SK-N-SH (cell line): ENCODE data around the gene RAP2A. TPM values are rescaled to one million over a fixed set of nuclear protein-coding genes. Genes with fewer than 3 reads are reported as not detected.

Experiments
- CTCF ChIA-PET: fragments of 300-600, 350-600 bp; formaldehyde crosslinking; extraction: SDS; loops from one replicate; lab custom pipeline; 2021; lab: Yijun Ruan, JAX
- POLR2A ChIA-PET: fragments of 350-600 bp; sonication (Branson Sonifier 250); formaldehyde crosslinking; extraction: SDS; loops from one replicate; lab custom pipeline; 2020; ENCODE audit warnings: antibody characterized with exemption, inconsistent platforms; lab: Yijun Ruan, JAX
- DNase-seq: peaks from one replicate; pipeline ENCODE4 v3.0.0; 2012
- H2AFZ ChIP-seq: fragments of 200-600 bp; sonication (generic); 2 replicates; pipeline ENCODE4 v1.8.1; 2016; ENCODE audit warnings: antibody characterized with exemption, mild to moderate bottlenecking, low read depth
- H3F3A ChIP-seq: fragments of 200-600 bp; sonication (generic); replicated peaks from 2 replicates; pipeline ENCODE3; 2016; ENCODE audit warnings: antibody characterized with exemption, mild to moderate bottlenecking; ENCODE audit not compliant: insufficient read depth
- H3K27ac ChIP-seq, 2 experiments: fragments of 200-500 bp in 1 of 2; fragments of 200-600 bp in 1 of 2; sonication (Bioruptor generic) in 1 of 2; sonication (generic), shearing (Covaris generic) in 1 of 2; 2 replicates each; pipeline versions ENCODE4 v1.5.1 to v1.6.1; 2014 to 2016; ENCODE audit warnings: low read depth in 2 of 2, inconsistent platforms in 1 of 2, low read length in 1 of 2, mild to moderate bottlenecking in 1 of 2, mixed read lengths in 1 of 2
- H3K27me3 ChIP-seq: fragments of 200-600 bp; sonication (generic), shearing (Covaris generic); 2 replicates; pipeline ENCODE4 v1.6.1; 2016; ENCODE audit warnings: mixed run types; ENCODE audit not compliant: insufficient read depth
- H3K36me3 ChIP-seq, 2 experiments: fragments of 200-500 bp in 1 of 2; fragments of 200-600 bp in 1 of 2; sonication (Bioruptor generic) in 1 of 2; sonication (generic) in 1 of 2; replicated peaks in 1 of 2; 2 replicates each; pipeline versions ENCODE3 to v1.5.1; 2014 to 2016; ENCODE audit warnings: low read length in 1 of 2, mild to moderate bottlenecking in 1 of 2; ENCODE audit not compliant: insufficient read depth in 2 of 2, control insufficient read depth in 1 of 2
- H3K4me1 ChIP-seq, 2 experiments: fragments of 200-500 bp in 1 of 2; fragments of 200-600 bp in 1 of 2; sonication (Bioruptor generic) in 1 of 2; sonication (generic), shearing (Covaris generic) in 1 of 2; 2 replicates each; pipeline versions ENCODE4 v1.5.1 to v1.6.1; 2014 to 2016; ENCODE audit warnings: low read depth in 1 of 2, low read length in 1 of 2, mixed run types in 1 of 2; ENCODE audit not compliant: insufficient read depth in 2 of 2, control insufficient read depth in 1 of 2
- H3K4me2 ChIP-seq: fragments of 200-600 bp; sonication (generic), shearing (Covaris generic); 2 replicates; pipeline ENCODE4 v1.6.1; 2017; ENCODE audit warnings: mixed run types
- H3K4me3 ChIP-seq, 2 experiments: fragments of 200-500 bp in 1 of 2; fragments of 200-600 bp in 1 of 2; sonication (Bioruptor generic) in 1 of 2; sonication (generic), shearing (Covaris generic) in 1 of 2; 2 replicates each; pipeline versions ENCODE4 v1.5.1 to v1.8.1; 2014 to 2016; ENCODE audit warnings: low read depth in 2 of 2, inconsistent platforms in 1 of 2, low read length in 1 of 2, mild to moderate bottlenecking in 1 of 2, mixed read lengths in 1 of 2, moderate library complexity in 1 of 2
- H3K79me2 ChIP-seq: fragments of 200-600 bp; sonication (generic); 2 replicates; pipeline ENCODE4 v1.8.1; 2017; ENCODE audit warnings: mild to moderate bottlenecking; ENCODE audit not compliant: insufficient read depth
- H3K9ac ChIP-seq: fragments of 200-600 bp; sonication (generic); 2 replicates; pipeline ENCODE4 v1.6.1; 2017; ENCODE audit warnings: mixed run types
- H3K9me2 ChIP-seq: fragments of 200-600 bp; sonication (generic); 2 replicates; pipeline ENCODE4 v1.6.1; 2017; ENCODE audit warnings: mixed run types
- H3K9me3 ChIP-seq: fragments of 200-600 bp; sonication (generic); 2 replicates; pipeline ENCODE4 v1.6.1; 2017; ENCODE audit warnings: mixed run types, mild to moderate bottlenecking, moderate library complexity
- H4K20me1 ChIP-seq: fragments of 200-600 bp; sonication (generic); 2 replicates; pipeline ENCODE4 v1.6.1; 2017; ENCODE audit warnings: mild to moderate bottlenecking, mixed run types; ENCODE audit not compliant: insufficient read depth
- CHD2 ChIP-seq: fragments of 150-350 bp; IDR thresholded peaks from 2 replicates; pipeline ENCODE4 v1.6.1; 2018; ENCODE audit warnings: low read length; ENCODE audit not compliant: partially characterized antibody
- CTCF ChIP-seq: fragments of 200-600 bp; sonication (generic); IDR thresholded peaks from 2 replicates; pipeline ENCODE4 v1.6.1; 2017; ENCODE audit warnings: antibody characterized with exemption, mild to moderate bottlenecking, moderate library complexity
- ELF1 ChIP-seq: IDR thresholded peaks from 2 replicates; pipeline ENCODE4 v1.4.0; 2012
- EP300 ChIP-seq, 2 experiments: IDR thresholded peaks; 2 replicates each; pipeline versions ENCODE4 v1.4.0 to v1.6.1; 2012; ENCODE audit warnings: borderline replicate concordance in 1 of 2, low read depth in 1 of 2, low read length in 1 of 2
- EZH2phosphoT487 ChIP-seq: fragments of 200-600 bp; sonication (generic); IDR thresholded peaks from 2 replicates; pipeline ENCODE4 v1.6.1; 2017; ENCODE audit warnings: low read depth, mixed run types, mild to moderate bottlenecking, antibody characterized with exemption, moderate library complexity, borderline replicate concordance
- FOSL2 ChIP-seq: IDR thresholded peaks from 2 replicates; pipeline ENCODE4 v1.4.0; 2012; ENCODE audit warnings: low read depth, mild to moderate bottlenecking, moderate library complexity, borderline replicate concordance
- FOXJ3 ChIP-seq: sonication (generic); formaldehyde crosslinking; IDR thresholded peaks from 2 replicates; pipeline ENCODE4 v1.5.1; 2020; ENCODE audit warnings: mild to moderate bottlenecking, missing genetic modification reagents
- FOXM1 ChIP-seq: IDR thresholded peaks from 2 replicates; pipeline ENCODE4 v1.4.0; 2012; ENCODE audit warnings: low read depth, mild to moderate bottlenecking
- GABPA ChIP-seq: IDR thresholded peaks from 2 replicates; pipeline ENCODE4 v1.4.0; 2012; ENCODE audit warnings: low read depth, mild to moderate bottlenecking
- GATA2 ChIP-seq: sonication (generic); formaldehyde crosslinking; IDR thresholded peaks from 2 replicates; pipeline ENCODE4 v1.5.0; 2020; ENCODE audit warnings: mild to moderate bottlenecking, missing genetic modification reagents
- JUND ChIP-seq: IDR thresholded peaks from 2 replicates; pipeline ENCODE4 v1.4.0; 2012
- NFIC ChIP-seq: IDR thresholded peaks from 2 replicates; pipeline ENCODE4 v1.4.0; 2012; ENCODE audit warnings: borderline replicate concordance
- NRF1 ChIP-seq: IDR thresholded peaks from 2 replicates; pipeline ENCODE4 v1.6.1; 2012; ENCODE audit warnings: low read depth, mild to moderate bottlenecking, low read length
- PBX3 ChIP-seq: IDR thresholded peaks from 2 replicates; pipeline ENCODE4; 2012
- POLR2AphosphoS5 ChIP-seq: IDR thresholded peaks from 2 replicates; pipeline ENCODE4 v1.6.1; 2012; ENCODE audit warnings: low read depth, low read length
- RCOR1 ChIP-seq: fragments of 150-350 bp; IDR thresholded peaks from 2 replicates; pipeline ENCODE4 v1.6.1; 2017; ENCODE audit warnings: antibody characterized with exemption, low read length
- RFX5 ChIP-seq: IDR thresholded peaks from 2 replicates; pipeline ENCODE4 v1.6.1; 2012; ENCODE audit warnings: mild to moderate bottlenecking, improper control_type of control experiment, low read length
- RXRA ChIP-seq: IDR thresholded peaks from 2 replicates; pipeline ENCODE4 v1.4.0; 2012; ENCODE audit warnings: low read depth, mild to moderate bottlenecking, borderline replicate concordance
- SIN3A ChIP-seq: IDR thresholded peaks from 2 replicates; pipeline ENCODE4 v1.6.1; 2012; ENCODE audit warnings: low read depth, mild to moderate bottlenecking, low read length, moderate library complexity, borderline replicate concordance
- SMC3 ChIP-seq: IDR thresholded peaks from 2 replicates; pipeline ENCODE4 v1.6.1; 2012; ENCODE audit warnings: low read depth, low read length, improper control_type of control experiment
- TCF12 ChIP-seq: IDR thresholded peaks from 2 replicates; pipeline ENCODE4 v1.4.0; 2012
- USF1 ChIP-seq: IDR thresholded peaks from 2 replicates; pipeline ENCODE4 v1.4.0; 2012; ENCODE audit warnings: low read depth, borderline replicate concordance
- USF2 ChIP-seq: fragments of 150-350 bp; IDR thresholded peaks from 2 replicates; pipeline ENCODE4 v1.6.1; 2017; ENCODE audit warnings: antibody characterized with exemption, low read length, low read depth, borderline replicate concordance
- WGBS: methylation state at CpG from one replicate; pipeline ENCODE4 v1.1.6; 2017; ENCODE audit warnings: low lambda C conversion rate; 5-methylcytosine and 5-hydroxymethylcytosine counted together
- polyA plus RNA-seq, 3 experiments: library from polyadenylated mRNA; depleted of rRNA; stranded (reverse); fragments of >200 nt; gene quantifications; 2 replicates each; pipeline ENCODE4 v1.2.3, GENCODE V29; 2012

The RAP2A gene
- polyA plus RNA-seq, 1 of the 3 experiments (the other 2 are of a cell fraction) = 6.5 TPM

GRCh38 chr13:97435794-97436193 lies 1.8 kb downstream of the RAP2A start:
- no peaks in the 10 kb centered on the region for H3K9me3 ChIP-seq
- H3K4me2 ChIP-seq = peak overlapping the region; percentile 71
- H3K36me3 ChIP-seq = peaks cover 15 to 18% of the 10 kb centered on the region in 2 experiments
- ChIA-PET CTCF (no interaction called here), POLR2A (no interaction called here)
- peak overlapping the region; percentile 38; the same call in 1 of the 2 replicates for H3K9ac ChIP-seq
- peaks cover 19 to 20% of the 10 kb centered on the region in 2 experiments; a peak in 3 of 4 replicates for H3K4me1 ChIP-seq
- peaks cover 68% of the 10 kb centered on the region for H3K79me2 ChIP-seq
- H3K27me3 ChIP-seq = no peaks in the 10 kb centered on the region
- H3K4me3 ChIP-seq = peak overlapping the region; percentile 56 to 77
- peaks cover 3% of the 10 kb centered on the region for H3F3A ChIP-seq
- no peaks in the 10 kb centered on the region for H3K9me2 ChIP-seq
- no peak for DNase-seq
- H3K27ac ChIP-seq = peak overlapping the region in 1 of 2 experiments; percentile 34; a peak in 1 of 4 replicates
- WGBS = 10% methylated on average over 5 of the region's 5 CpGs
- peaks cover 13% of the 10 kb centered on the region; the same call in 1 of the 2 replicates for H4K20me1 ChIP-seq
- no peak for TF ChIP-seq RFX5
- TF ChIP-seq EP300 (IDR thresholded peaks at IDR 0.05; ENCODE audit: borderline replicate concordance in 1 of 2, low read depth in 1 of 2, low read length in 1 of 2) = no peak
- no peak for TF ChIP-seq CHD2
- no peak for TF ChIP-seq ELF1
- TF ChIP-seq RXRA = no peak
- no peak for TF ChIP-seq FOXM1
- TF ChIP-seq CTCF = no peak
- no peak for TF ChIP-seq USF1
- TF ChIP-seq TCF12 = no peak
- TF ChIP-seq EZH2phosphoT487 = no peak
- no peak for TF ChIP-seq SMC3
- no peak overlapping the region for H2AFZ ChIP-seq

- no peaks in the 10 kb centered on the region for H3K9me2 ChIP-seq
- no peak overlapping the region for H3K9ac ChIP-seq
- no peak overlapping the region for H3K27ac ChIP-seq
- POLR2A ChIA-PET = no interaction called here
- H2AFZ ChIP-seq = no peak overlapping the region
- 93% methylated on average over 2 of the region's 2 CpGs for WGBS
- H3K36me3 ChIP-seq = peaks cover 19 to 23% of the 10 kb centered on the region in 2 experiments
- peaks cover 8% of the 10 kb centered on the region for H3F3A ChIP-seq
- H3K4me3 ChIP-seq = peak overlapping the region; percentile 56 to 77; a peak in 2 of 4 replicates
- H3K79me2 ChIP-seq = peaks cover 72% of the 10 kb centered on the region
- TF ChIP-seq EZH2phosphoT487 (no peak), JUND (no peak), FOXJ3 (no peak), POLR2AphosphoS5 (no peak), GABPA (no peak), FOSL2 (no peak), FOXM1 (no peak), PBX3 (no peak), SMC3 (no peak), USF1 (no peak), NFIC (no peak), GATA2 (CRISPR knock-in tag) (no peak), NRF1 (no peak), RCOR1 (no peak), USF2 (no peak), SIN3A (no peak)
- CTCF ChIA-PET = no interaction called here
- DNase-seq = no peak
- H3K4me2 ChIP-seq = peak overlapping the region; percentile 71
- H3K9me3 ChIP-seq = no peaks in the 10 kb centered on the region
- no peaks in the 10 kb centered on the region for H3K27me3 ChIP-seq
- peaks cover 13% of the 10 kb centered on the region; the same call in 1 of the 2 replicates for H4K20me1 ChIP-seq
- peaks cover 16 to 23% of the 10 kb centered on the region in 2 experiments; a peak in 3 of 4 replicates for H3K4me1 ChIP-seq
These were observed 2.9 kb downstream of the RAP2A start for GRCh38 chr13:97436845-97437244.
